Neuronal stem cell (in vitro differentiated cells): ENCODE data around the gene MAN2A1.

ENCODE experiments used
- DNase-seq: peaks from one replicate; pipeline ENCODE4 v3.0.0-alpha.2; 2013; ENCODE audit warnings: low spot score
- H2AFZ ChIP-seq: one replicate; pipeline ENCODE4 v1.6.1; 2013; ENCODE audit warnings: mild to moderate bottlenecking, low read length, inconsistent platforms
- H2AK5ac ChIP-seq: 2 replicates; pipeline ENCODE4 v1.6.1; 2013; ENCODE audit warnings: low read depth, mild to moderate bottlenecking, inconsistent platforms, low read length, moderate library complexity, mixed read lengths
- H2BK120ac ChIP-seq: 2 replicates; pipeline ENCODE4 v1.6.1; 2013; ENCODE audit warnings: low read depth, mild to moderate bottlenecking, inconsistent platforms, low read length, moderate library complexity, mixed read lengths
- H2BK12ac ChIP-seq: one replicate; pipeline ENCODE4 v1.6.1; 2013; ENCODE audit warnings: low read length, inconsistent platforms
- H2BK15ac ChIP-seq: 2 replicates; pipeline ENCODE4 v1.6.1; 2013; ENCODE audit warnings: mild to moderate bottlenecking, low read length, inconsistent platforms, mixed read lengths
- H2BK5ac ChIP-seq: one replicate; pipeline ENCODE4 v1.6.1; 2013; ENCODE audit warnings: inconsistent platforms, mild to moderate bottlenecking, low read length, moderate library complexity
- H3K14ac ChIP-seq: one replicate; pipeline ENCODE4 v1.6.1; 2013; ENCODE audit warnings: low read length, inconsistent platforms
- H3K18ac ChIP-seq: 2 replicates; pipeline ENCODE4 v1.6.1; 2013; ENCODE audit warnings: low read length, inconsistent platforms
- H3K23ac ChIP-seq: 2 replicates; pipeline ENCODE4 v1.6.1; 2013; ENCODE audit warnings: low read depth, mild to moderate bottlenecking, mixed read lengths, low read length, inconsistent platforms; ENCODE audit not compliant: poor library complexity
- H3K27ac ChIP-seq: replicated peaks from 3 replicates; pipeline ENCODE4 v1.5.1; 2013; ENCODE audit warnings: low read length, inconsistent platforms
- H3K27me3 ChIP-seq, 3 experiments: 2 replicates each; pipeline ENCODE4 v1.6.1; 2013; ENCODE audit warnings: low read length in 3 of 3, mild to moderate bottlenecking in 2 of 3, inconsistent platforms in 1 of 3, low read depth in 1 of 3, mixed read lengths in 1 of 3, moderate library complexity in 1 of 3; ENCODE audit not compliant: control insufficient read depth in 3 of 3, insufficient read depth in 3 of 3
- H3K36me3 ChIP-seq, 2 donors: replicated peaks in 1 of 2; 2 replicates each; pipeline ENCODE4 v1.6.1; 2013; ENCODE audit warnings: low read length in 2 of 2; ENCODE audit not compliant: control insufficient read depth in 2 of 2, insufficient read depth in 2 of 2
- H3K4ac ChIP-seq: 2 replicates; pipeline ENCODE4 v1.6.1; 2013; ENCODE audit warnings: inconsistent platforms, mild to moderate bottlenecking, low read length, moderate library complexity
- H3K4me1 ChIP-seq, 2 donors: 1 replicate in 1 of 2; 2 replicates in 1 of 2; pipeline ENCODE4 v1.6.1; 2013; ENCODE audit warnings: low read length in 2 of 2, low read depth in 1 of 2; ENCODE audit not compliant: control insufficient read depth in 2 of 2, insufficient read depth in 1 of 2
- H3K4me2 ChIP-seq: one replicate; pipeline ENCODE4 v1.6.1; 2013; ENCODE audit warnings: mild to moderate bottlenecking, low read length, inconsistent platforms; ENCODE audit not compliant: insufficient read depth, poor library complexity, severe bottlenecking
- H3K4me3 ChIP-seq, 2 donors: 2 replicates each; pipeline ENCODE4 v1.5.1; 2013; ENCODE audit warnings: low read length in 2 of 2, mild to moderate bottlenecking in 2 of 2, inconsistent platforms in 1 of 2, moderate library complexity in 1 of 2
- H3K79me1 ChIP-seq: one replicate; pipeline ENCODE4 v1.6.1; 2013; ENCODE audit warnings: low read depth, mild to moderate bottlenecking, inconsistent platforms, low read length, moderate library complexity
- H3K9ac ChIP-seq: one replicate; pipeline ENCODE4 v1.6.1; 2013; ENCODE audit warnings: mild to moderate bottlenecking, low read depth, low read length, inconsistent platforms; ENCODE audit not compliant: poor library complexity
- H3K9me3 ChIP-seq, 2 donors: replicated peaks in 1 of 2; 2 replicates each; pipeline versions ENCODE3 to v1.6.1; 2013; ENCODE audit warnings: low read length in 2 of 2, mild to moderate bottlenecking in 2 of 2, inconsistent platforms in 1 of 2, low read depth in 1 of 2, mixed read lengths in 1 of 2, moderate library complexity in 1 of 2; ENCODE audit not compliant: control insufficient read depth in 2 of 2, insufficient read depth in 1 of 2
- H4K8ac ChIP-seq: one replicate; pipeline ENCODE4 v1.6.1; 2013; ENCODE audit warnings: low read depth, mild to moderate bottlenecking, inconsistent platforms, low read length, moderate library complexity
- H4K91ac ChIP-seq: one replicate; pipeline ENCODE4 v1.6.1; 2013; ENCODE audit warnings: low read length, low read depth, mild to moderate bottlenecking, inconsistent platforms; ENCODE audit not compliant: poor library complexity
- WGBS, 2 donors: extraction: QIAGEN DNeasy Blood & Tissue Kit; methylation state at CpG; one replicate each; pipeline ENCODE4 v1.1.7; 2013; ENCODE audit warnings: missing lambda C conversion rate in 2 of 2, mixed read lengths in 1 of 2; ENCODE audit not compliant: insufficient read length in 2 of 2, insufficient replicate concordance in 1 of 2; ENCODE audit errors: extremely low coverage in 2 of 2; 5-methylcytosine and 5-hydroxymethylcytosine counted together

Gene MAN2A1

GRCh38 chr5:109708813-109709212 lies 19.1 kb downstream of the MAN2A1 start:
- no peak overlapping the region for H3K4ac ChIP-seq

GRCh38 chr5:109709225-109709624 lies 19.5 kb downstream of the MAN2A1 start:
- no peak overlapping the region for H2BK15ac ChIP-seq
- no peak overlapping the region for H3K9ac ChIP-seq
- H3K27me3 ChIP-seq = no peaks in the 10 kb centered on the region
- DNase-seq = no peak
- H2AFZ ChIP-seq = no peak overlapping the region
- H2BK12ac ChIP-seq = no peak overlapping the region
- no peak overlapping the region for H3K4ac ChIP-seq
- H4K91ac ChIP-seq = no peak overlapping the region
- WGBS, 2 donors = no CpG with 5 or more reads among the region's 5 CpGs
- H3K36me3 ChIP-seq = peaks cover 2 to 17% of the 10 kb centered on the region in 2 donors
- no peak overlapping the region for H3K4me2 ChIP-seq
- H3K14ac ChIP-seq = no peak overlapping the region
- no peak overlapping the region for H2BK120ac ChIP-seq
- H2AK5ac ChIP-seq = no peak overlapping the region
- peaks cover 0 to 3% of the 10 kb centered on the region in 2 donors for H3K9me3 ChIP-seq
- no peak overlapping the region for H4K8ac ChIP-seq
- H3K27ac ChIP-seq = no peak overlapping the region
- no peak overlapping the region for H2BK5ac ChIP-seq
- H3K4me1 ChIP-seq = peaks cover 0 to 3% of the 10 kb centered on the region in 2 donors
- peaks cover 4% of the 10 kb centered on the region for H3K79me1 ChIP-seq
- H3K23ac ChIP-seq = no peak overlapping the region
- H3K4me3 ChIP-seq = no peak overlapping the region
- H3K18ac ChIP-seq = no peak overlapping the region

More at GRCh38 chr5:109708813-109709212, 19.1 kb downstream of the MAN2A1 start:
- no peak overlapping the region for H4K8ac ChIP-seq
- no peak overlapping the region for H3K18ac ChIP-seq
- no peak overlapping the region for H2BK15ac ChIP-seq
- H3K4me3 ChIP-seq = no peak overlapping the region
- H3K23ac ChIP-seq = no peak overlapping the region
- H2AK5ac ChIP-seq = no peak overlapping the region
- DNase-seq = no peak
- H3K79me1 ChIP-seq = peaks cover 2% of the 10 kb centered on the region
- H3K9me3 ChIP-seq = peaks cover 0 to 3% of the 10 kb centered on the region in 2 donors
- peaks cover 2 to 13% of the 10 kb centered on the region in 2 donors for H3K36me3 ChIP-seq
- H3K9ac ChIP-seq = no peak overlapping the region
- peaks cover 0 to 7% of the 10 kb centered on the region in 2 donors for H3K4me1 ChIP-seq
- H2BK12ac ChIP-seq = no peak overlapping the region
- no peaks in the 10 kb centered on the region for H3K27me3 ChIP-seq
- H3K14ac ChIP-seq = no peak overlapping the region
- H3K4me2 ChIP-seq = no peak overlapping the region
- H2BK120ac ChIP-seq = no peak overlapping the region
- H4K91ac ChIP-seq = no peak overlapping the region
- H3K27ac ChIP-seq = no peak overlapping the region
- H2AFZ ChIP-seq = no peak overlapping the region
- H2BK5ac ChIP-seq = no peak overlapping the region
- WGBS, 2 donors = no CpG with 5 or more reads among the region's 2 CpGs

- Histone ChIP-seq H2BK15ac (no peak overlapping the region), H2BK12ac (no peak overlapping the region), H3K27ac (no peak overlapping the region), H3K4me1 (no peaks in the 10 kb centered on the region), H4K8ac (no peak overlapping the region), H3K36me3 (peaks cover 3 to 36% of the 10 kb centered on the region in 2 donors), H2BK120ac (no peak overlapping the region), H3K27me3 (no peaks in the 10 kb centered on the region), H2AFZ (no peak overlapping the region), H2BK5ac (no peak overlapping the region), H3K18ac (no peak overlapping the region), H3K14ac (no peak overlapping the region), H3K23ac (no peak overlapping the region), H2AK5ac (no peak overlapping the region), H3K4me2 (no peak overlapping the region), H3K9me3 (peaks cover 0 to 3% of the 10 kb centered on the region in 2 donors), H3K79me1 (peaks cover 5% of the 10 kb centered on the region), H3K4ac (no peak overlapping the region), H3K4me3 (no peak overlapping the region), H4K91ac (no peak overlapping the region), H3K9ac (no peak overlapping the region)
- no peak for DNase-seq
Measured at GRCh38 chr5:109711673-109712072, 21.9 kb downstream of the MAN2A1 start.

GRCh38 chr5:109713453-109713852 lies 23.7 kb downstream of the MAN2A1 start:
- H3K27ac ChIP-seq = no peak overlapping the region

More at GRCh38 chr5:109713453-109713852, 23.7 kb downstream of the MAN2A1 start:
- Histone ChIP-seq H2AFZ (no peak overlapping the region), H2BK12ac (no peak overlapping the region), H3K18ac (no peak overlapping the region), H3K9me3 (peaks cover 0 to 3% of the 10 kb centered on the region in 2 donors), H3K36me3 (peaks cover 7 to 49% of the 10 kb centered on the region in 2 donors), H4K91ac (no peak overlapping the region), H3K9ac (no peak overlapping the region), H2BK5ac (no peak overlapping the region), H3K4me2 (no peak overlapping the region), H3K14ac (no peak overlapping the region), H4K8ac (no peak overlapping the region), H2AK5ac (no peak overlapping the region), H3K4me3 (no peak overlapping the region), H2BK120ac (no peak overlapping the region), H3K4me1 (no peaks in the 10 kb centered on the region), H2BK15ac (no peak overlapping the region), H3K4ac (no peak overlapping the region), H3K27me3 (no peaks in the 10 kb centered on the region), H3K23ac (no peak overlapping the region), H3K79me1 (peaks cover 5% of the 10 kb centered on the region)
- WGBS, 2 donors = no CpG with 5 or more reads among the region's 3 CpGs
- no peak for DNase-seq
